Measurements from ENCODE around the gene TLNRD1. TPM values are rescaled to one million over a fixed set of nuclear protein-coding genes. Genes with fewer than 3 reads are reported as not detected.

Gene TLNRD1
- total RNA-seq, 4 donors from 2014 or later, result 1.9 to 8.1 (median 3.3) TPM

- Histone ChIP-seq H3K9me3 (no peaks in the 10 kb centered on the region), H3K27me3 (no peaks in the 10 kb centered on the region), H3K27ac (no peak overlapping the region), H3K36me3 (no peaks in the 10 kb centered on the region), H3K4me3 (no peak overlapping the region), H3K4me1 (no peaks in the 10 kb centered on the region)
- no peak for ATAC-seq
- TF ChIP-seq CTCF (IDR thresholded peaks at IDR 0.05 in 4 of 5, conservative IDR thresholded peaks at IDR 0.05 in 1 of 5), result no peak
- TF ChIP-seq POLR2A (IDR thresholded peaks at IDR 0.05), result no peak
- in situ Hi-C loops (cut with MboI; ENCODE audit: low sequenced_read_pairs in 4 of 4) (no loop called here), intact Hi-C loops (cut with DNase I; ENCODE audit: low total_unique reads) (no loop called here)
- no peak for DNase-seq
Observed at GRCh38 chr15:81052046-81052445, 51.3 kb downstream of the TLNRD1 start.

- intact Hi-C loops (cut with DNase I; ENCODE audit: low total_unique reads), result no loop called here
- H3K4me3 ChIP-seq, result no peak overlapping the region
- H3K4me1 ChIP-seq, result no peaks in the 10 kb centered on the region
- in situ Hi-C loops (cut with MboI; ENCODE audit: low sequenced_read_pairs in 4 of 4), result no loop called here
- TF ChIP-seq POLR2A (IDR thresholded peaks at IDR 0.05), result no peak
- no peak for TF ChIP-seq CTCF (IDR thresholded peaks at IDR 0.05 in 4 of 5, conservative IDR thresholded peaks at IDR 0.05 in 1 of 5)
- ATAC-seq (no peak), DNase-seq (no peak)
- H3K27me3 ChIP-seq, result no peaks in the 10 kb centered on the region
- no peaks in the 10 kb centered on the region for H3K36me3 ChIP-seq
- no peak overlapping the region for H3K27ac ChIP-seq
- H3K9me3 ChIP-seq, result no peaks in the 10 kb centered on the region
Observed at GRCh38 chr15:81053621-81054020, 52.9 kb downstream of the TLNRD1 start.

GRCh38 chr15:81054236-81054635 lies 53.5 kb downstream of the TLNRD1 start:
- Histone ChIP-seq H3K9me3 (no peaks in the 10 kb centered on the region), H3K27ac (no peak overlapping the region), H3K36me3 (no peaks in the 10 kb centered on the region), H3K4me3 (no peak overlapping the region), H3K4me1 (no peaks in the 10 kb centered on the region), H3K27me3 (no peaks in the 10 kb centered on the region)
- DNase-seq (no peak), ATAC-seq (no peak)
- intact Hi-C loops (cut with DNase I; ENCODE audit: low total_unique reads), result no loop called here
- TF ChIP-seq CTCF (IDR thresholded peaks at IDR 0.05 in 4 of 5, conservative IDR thresholded peaks at IDR 0.05 in 1 of 5) (no peak), POLR2A (IDR thresholded peaks at IDR 0.05) (no peak)
- in situ Hi-C loops (cut with MboI; ENCODE audit: low sequenced_read_pairs in 4 of 4), result no loop called here

Small RNAs within 50 kb of the gene (microRNA-seq; reads per million reads assigned to microRNA genes)
- 0 reads per million in 2 donors for gene MIR4514 (ENCODE audit: borderline replicate concordance in 2 of 2)

Other genes starting within 250 kb of the TLNRD1 start
- gene CEMIP, start 221.6 kb upstream of the TLNRD1 start, total RNA-seq, result under 1 TPM in 1 of 4 donors, not detected in 3; 0.04 TPM
- gene MESD, start 11.1 kb upstream of the TLNRD1 start, total RNA-seq, result 1 to 10 TPM; 5.5 to 7.9 (median 6.6) TPM
- gene CFAP161, start 133.3 kb downstream of the TLNRD1 start, total RNA-seq, result not detected
- gene IL16, start 196.0 kb downstream of the TLNRD1 start, total RNA-seq, result 1 to 10 TPM; 3.3 to 4.5 (median 4.3) TPM

Data from gastrocnemius medialis (tissue), 4 donors.